Measurements from ENCODE around the gene SQOR.

GRCh38 chr15:45684533-45684932 lies 49.7 kb downstream of the SQOR start:
- TF ChIP-seq POLR2A (IDR thresholded peaks at IDR 0.05) (no peak), CTCF (IDR thresholded peaks at IDR 0.05) (no peak), POLR2AphosphoS5 (IDR thresholded peaks at IDR 0.05) (no peak)

Measured in suprapubic skin (tissue), 4 donors.